GM18870 (cell line): ENCODE measurements around the gene PAM16.
"Not testable (repeated sequence)": the region's sequence is repeated elsewhere in the genome, so short reads cannot be mapped to it uniquely, and the experiment has no call there.

Source experiments
- ATAC-seq: cut with Tn5 transposase; IDR thresholded peaks from one replicate; pipeline ENCODE4 v1.9.1; 2021; ENCODE audit warnings: moderate library complexity; ENCODE audit not compliant: unreplicated experiment

Gene PAM16

GRCh38 chr16:4336701-4337539, 14.2 kb downstream of the PAM16 start:
- ATAC-seq: no peak

- ATAC-seq: no peak
Observed at GRCh38 chr16:4334724-4335495, 16.2 kb downstream of the PAM16 start.

GRCh38 chr16:4333714-4334113, 17.4 kb downstream of the PAM16 start:
- ATAC-seq: not testable (repeated sequence)

GRCh38 chr16:4333308-4333638, 17.8 kb downstream of the PAM16 start:
- ATAC-seq: no peak

- no peak for ATAC-seq
Observed at GRCh38 chr16:4332623-4333307, 18.4 kb downstream of the PAM16 start.

- ATAC-seq: no peak
Observed at GRCh38 chr16:4332083-4332482, 19.0 kb downstream of the PAM16 start.

- no peak for ATAC-seq
Observed at GRCh38 chr16:4330277-4330874, 20.7 kb downstream of the PAM16 start.

GRCh38 chr16:4328782-4329775, 22.0 kb downstream of the PAM16 start:
- ATAC-seq: no peak

GRCh38 chr16:4328046-4328781, 22.9 kb downstream of the PAM16 start:
- no peak for ATAC-seq

- no peak for ATAC-seq
Observed at GRCh38 chr16:4327386-4328045, 23.6 kb downstream of the PAM16 start.

- ATAC-seq: no peak
Observed at GRCh38 chr16:4325253-4325758, 25.8 kb downstream of the PAM16 start.

- ATAC-seq: no peak
Observed at GRCh38 chr16:4324492-4325252, 26.4 kb downstream of the PAM16 start.

GRCh38 chr16:4323845-4324488, 27.2 kb downstream of the PAM16 start:
- no peak for ATAC-seq

GRCh38 chr16:4323071-4323844, 27.9 kb downstream of the PAM16 start:
- ATAC-seq: no peak

GRCh38 chr16:4322121-4323052, 28.7 kb downstream of the PAM16 start:
- ATAC-seq: no peak
